CD4-positive, alpha-beta T cell treated with Interferon gamma for 1 hour (primary cell): ENCODE data around the gene ACLY.
"Not testable (repeated sequence)": the region's sequence is repeated elsewhere in the genome, so short reads cannot be mapped to it uniquely, and the experiment has no call there.

Experiments
- DNase-seq: peaks from one replicate; pipeline ENCODE4 v3.0.0-alpha.2; 2020

The ACLY gene

DNA sequence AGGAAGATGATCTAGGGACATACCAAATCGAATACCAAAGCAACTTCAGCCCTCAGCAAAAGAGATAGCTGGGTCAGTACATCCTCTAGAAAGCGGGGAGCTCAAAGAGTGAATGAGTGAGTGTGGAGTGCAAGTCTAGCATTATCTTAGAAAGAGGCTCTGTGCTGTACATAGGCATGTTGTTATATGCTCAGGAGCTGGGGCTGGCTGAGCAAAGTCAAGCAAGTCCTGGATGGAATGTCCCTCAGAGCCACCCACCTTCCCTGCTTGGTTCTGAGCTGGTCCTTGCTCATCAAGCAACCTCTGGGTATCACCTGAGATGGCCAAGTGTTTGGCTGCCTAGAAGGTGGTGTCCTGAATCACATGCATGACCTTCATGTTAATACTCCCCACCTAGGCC, 48.7 kb downstream of the ACLY start:
- no peak for DNase-seq

DNA sequence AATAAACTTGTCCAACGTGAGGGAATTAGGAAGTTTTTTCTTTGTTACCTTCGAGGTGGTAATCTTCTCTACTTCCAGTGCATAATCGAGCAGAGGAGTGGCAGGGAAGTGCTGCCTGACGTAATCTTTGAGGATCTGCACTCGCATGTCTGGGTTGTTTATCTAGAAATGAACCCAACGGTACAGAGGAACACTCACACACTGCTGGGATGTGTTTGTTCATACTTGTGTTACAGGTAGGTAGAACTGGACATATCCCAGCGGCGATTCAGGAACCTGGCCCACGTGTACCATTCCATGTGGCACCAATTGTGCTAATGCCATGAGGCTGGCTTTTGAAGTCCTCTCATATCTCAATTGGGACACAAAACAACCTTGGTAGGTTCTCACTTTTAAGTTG, 49.3 kb downstream of the ACLY start:
- no peak for DNase-seq

DNA sequence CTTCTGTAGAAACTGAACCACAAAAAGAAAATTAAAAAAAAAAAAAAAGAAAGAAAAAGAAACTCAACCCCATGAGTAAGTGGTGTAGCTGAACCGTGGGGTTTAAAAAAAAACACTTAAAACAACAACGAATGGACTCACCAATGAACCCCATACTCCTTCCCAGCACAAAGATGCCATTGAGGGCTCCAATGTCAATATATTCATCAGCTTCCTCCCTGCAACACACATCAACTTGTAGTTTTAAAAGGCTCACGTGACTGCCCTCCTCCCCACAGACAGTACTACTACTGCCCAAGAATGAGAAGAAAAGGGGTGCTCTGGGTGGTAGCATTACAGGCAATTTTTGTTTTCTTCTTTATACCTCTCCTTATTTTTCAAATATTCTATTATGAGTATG, 50.2 kb downstream of the ACLY start:
- no peak for DNase-seq

DNA sequence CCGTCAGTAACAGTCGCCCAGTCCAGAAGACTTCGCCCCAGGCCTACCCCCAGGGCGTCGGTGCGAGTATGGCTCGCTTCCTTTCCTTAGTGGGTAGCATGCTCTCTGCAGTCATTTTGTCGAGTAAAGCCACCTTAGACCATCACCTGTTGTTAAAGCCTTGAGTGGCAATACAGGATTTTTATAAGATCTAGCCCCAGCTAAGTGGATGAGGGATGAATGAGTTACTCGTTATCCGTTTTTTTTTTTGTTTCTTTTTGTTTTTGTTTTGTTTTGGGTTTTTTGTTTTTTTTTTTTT, 53.2 kb downstream of the ACLY start:
- DNase-seq, result no peak

DNA sequence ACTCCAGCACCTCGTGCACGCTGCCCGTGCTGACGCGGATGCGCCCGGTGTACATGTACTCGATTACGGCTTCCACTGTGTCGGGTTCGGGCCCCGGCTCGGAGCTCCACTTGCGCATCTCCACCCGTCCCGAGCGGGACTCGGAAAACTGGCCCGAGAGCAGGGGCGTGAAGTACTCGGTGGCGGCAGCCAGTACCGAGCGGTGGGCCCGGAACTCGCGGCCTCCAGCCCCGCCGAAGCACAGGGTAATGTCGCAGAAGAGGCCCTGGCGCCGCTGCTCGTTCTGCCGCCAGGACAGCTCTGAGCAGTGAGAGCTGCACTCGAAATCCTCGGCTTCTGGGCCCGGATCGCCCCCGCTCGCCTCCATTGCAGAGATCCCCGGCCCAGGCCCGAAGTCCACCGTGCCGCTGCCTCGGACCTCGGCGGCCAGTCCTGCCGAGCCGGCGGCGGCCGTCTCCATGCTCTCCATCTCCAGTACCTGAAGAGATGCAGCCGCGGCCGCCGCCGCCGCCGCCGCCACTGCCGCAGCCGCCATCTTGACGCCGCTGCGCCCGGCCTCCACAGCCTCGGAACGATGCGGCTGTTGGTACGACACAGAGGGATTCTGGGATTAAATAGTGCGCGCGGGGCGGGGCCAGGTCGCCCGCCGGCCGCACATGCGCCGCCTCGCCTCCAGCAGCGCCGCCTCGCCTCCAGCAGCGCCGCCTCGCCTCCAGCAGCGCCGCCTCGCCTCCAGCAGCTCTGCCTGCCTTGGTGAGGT, 53.7 kb downstream of the ACLY start, which contains the start of gene KLHL11:
KLHL11 (minus strand) TSS at position 588 of the 760 bp plus-strand sequence; CDS start at position 535, 53 bp downstream.
- peak; percentile 86 for DNase-seq

DNA sequence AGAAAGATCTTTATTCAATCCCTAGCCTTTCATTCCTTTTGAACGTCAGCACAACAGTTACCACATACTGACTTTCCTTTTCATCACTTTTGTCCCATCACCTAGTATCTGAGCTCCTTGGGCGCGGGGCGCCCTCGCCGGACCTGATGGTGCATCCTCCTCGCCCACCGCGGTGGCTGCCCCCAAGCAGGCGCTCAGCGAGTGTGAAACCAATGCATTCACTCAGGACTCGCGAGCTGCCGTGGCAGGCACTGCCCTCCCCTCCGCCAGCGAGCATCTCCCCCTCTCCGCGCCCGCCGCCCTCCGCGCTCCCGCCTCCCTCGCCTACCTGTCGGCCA, 54.3 kb downstream of the ACLY start:
- peak; percentile 45 for DNase-seq

DNA sequence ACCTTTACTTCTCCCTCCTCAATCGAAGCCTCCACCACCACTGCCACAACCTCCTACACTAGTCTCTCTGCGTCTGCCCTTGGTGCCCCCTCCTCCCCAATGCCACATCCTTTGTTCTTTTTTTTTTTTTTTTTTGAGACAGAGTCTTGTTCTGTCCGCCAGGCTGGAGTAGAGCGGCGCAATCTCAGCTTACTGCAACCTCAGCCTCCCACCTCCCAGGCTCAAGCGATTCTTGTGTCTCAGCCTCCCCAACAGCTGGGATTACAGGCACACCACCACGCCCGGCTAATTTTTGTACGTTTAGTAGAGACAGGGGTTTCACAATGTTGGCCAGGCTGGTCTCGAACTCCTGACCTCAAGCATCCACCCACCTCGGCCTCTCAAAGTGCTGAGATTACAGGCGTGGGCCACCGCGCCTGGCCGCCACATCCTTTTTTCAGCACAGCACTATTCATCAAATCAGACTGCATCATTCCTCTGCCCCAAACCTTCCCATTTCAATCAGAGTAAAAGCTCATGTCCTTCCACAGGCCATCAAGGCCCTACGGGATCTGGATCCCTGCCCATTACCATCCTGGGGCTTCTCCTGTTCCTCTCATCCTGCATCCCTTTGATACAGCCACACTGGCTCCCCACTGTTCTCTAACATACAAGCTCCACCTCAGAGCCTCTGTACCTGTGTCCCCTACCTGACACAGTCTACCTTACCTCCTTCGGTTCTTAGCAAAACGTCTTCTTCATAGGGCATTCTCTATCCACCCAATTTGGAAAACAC, 55.5 kb downstream of the ACLY start:
- DNase-seq, result peak; percentile 3

DNA sequence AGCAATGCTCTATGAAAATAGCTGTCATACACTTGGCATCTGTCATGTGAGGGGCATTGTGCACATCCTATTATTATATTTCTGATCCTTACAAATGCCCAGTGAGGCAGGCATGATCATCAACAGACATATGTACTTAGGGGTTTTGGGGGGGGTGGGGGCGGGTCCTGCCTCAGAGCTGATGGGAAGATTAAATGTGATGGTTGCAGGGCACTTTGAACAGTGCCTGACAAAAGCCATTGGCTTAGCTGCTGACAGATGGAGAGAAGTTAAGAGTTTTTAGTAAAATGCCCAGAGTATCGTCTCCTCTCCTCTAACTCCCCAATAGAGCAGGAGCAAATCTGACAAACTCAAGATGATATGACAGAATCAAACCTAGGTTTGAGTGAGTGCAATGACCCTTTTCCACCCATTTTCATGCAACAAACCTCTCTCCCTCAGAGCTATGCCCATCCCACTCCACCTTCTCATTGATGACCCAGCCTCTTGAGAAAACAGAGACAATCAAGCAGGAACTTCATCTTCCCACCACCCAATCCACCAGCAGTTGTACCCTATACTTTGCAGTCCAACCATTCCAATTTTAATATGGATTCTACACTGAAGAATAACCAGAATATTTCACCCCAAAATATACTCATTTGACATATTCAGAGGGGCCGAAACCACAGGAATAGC, 58.4 kb downstream of the ACLY start:
- no peak for DNase-seq

DNA sequence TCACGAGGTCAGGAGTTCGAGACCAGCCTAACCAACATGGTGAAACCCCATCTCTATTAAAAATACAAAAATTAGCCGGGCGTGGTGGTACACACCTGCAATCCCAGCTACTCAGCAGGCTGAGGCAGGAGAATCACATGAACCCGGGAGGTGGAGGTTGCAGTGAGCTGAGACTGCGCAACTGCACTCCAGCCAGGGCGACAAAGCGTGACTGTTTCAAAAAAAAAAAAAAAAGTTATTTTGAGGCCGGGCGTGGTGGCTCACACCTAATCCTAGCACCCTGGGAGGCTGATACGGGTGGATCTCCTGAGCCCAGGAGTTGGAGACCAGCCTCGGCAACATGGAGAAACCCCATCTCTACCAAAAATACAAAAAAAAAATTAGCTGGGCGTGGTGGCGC, 67.4 kb downstream of the ACLY start:
- DNase-seq, result not testable (repeated sequence)

DNA sequence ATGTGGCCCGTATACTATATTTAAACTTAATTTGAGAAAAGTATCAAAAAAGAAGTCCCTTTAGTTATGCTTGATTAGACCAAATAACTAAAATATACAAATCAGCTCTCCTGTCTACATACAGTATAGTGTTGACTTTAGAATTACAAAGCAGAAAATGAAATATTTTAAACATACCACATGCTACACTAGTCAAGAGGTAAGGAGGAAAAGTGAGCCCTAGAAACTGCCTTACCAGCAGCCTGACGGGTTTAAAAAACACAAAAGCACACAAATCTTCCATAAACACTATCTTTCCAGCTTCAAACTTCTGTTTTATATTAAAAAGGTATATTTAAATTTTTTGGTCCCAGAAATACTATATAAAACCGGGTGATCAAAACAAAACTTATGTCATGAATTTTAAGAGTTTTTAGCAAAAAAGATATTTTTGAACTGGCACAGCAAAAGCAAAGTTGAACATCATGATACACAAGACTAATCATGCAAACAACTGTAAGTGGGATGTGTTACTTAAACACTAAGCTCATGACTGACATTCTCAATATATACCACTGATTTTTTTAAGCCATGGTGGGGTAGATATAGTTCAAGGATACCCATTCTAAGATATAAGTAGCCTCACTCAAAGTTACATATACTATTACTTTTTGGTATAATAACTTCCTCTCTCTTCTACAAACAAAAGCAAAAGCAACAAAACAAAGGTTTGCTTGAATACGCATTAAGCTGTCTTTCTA, 69.3 kb downstream of the ACLY start:
- DNase-seq, result no peak

DNA sequence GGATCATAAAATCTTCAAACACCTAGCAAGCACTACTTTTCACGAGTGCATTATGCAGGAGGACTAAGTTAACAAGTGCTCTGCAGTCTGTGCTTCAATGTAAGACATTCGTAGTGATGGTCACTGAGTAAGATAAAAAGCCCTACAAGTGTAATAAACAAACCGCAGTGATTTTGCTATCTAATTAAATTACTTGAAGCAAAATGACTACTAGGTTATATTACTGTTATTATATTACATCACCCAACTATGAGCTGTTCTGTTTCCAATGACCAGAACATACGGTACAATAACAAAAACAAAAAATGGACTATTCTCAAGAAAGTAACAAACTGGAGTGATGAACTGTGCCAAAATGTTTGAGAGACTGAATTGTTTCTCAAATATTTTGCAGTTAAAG, 70.0 kb downstream of the ACLY start:
- DNase-seq, result no peak

DNA sequence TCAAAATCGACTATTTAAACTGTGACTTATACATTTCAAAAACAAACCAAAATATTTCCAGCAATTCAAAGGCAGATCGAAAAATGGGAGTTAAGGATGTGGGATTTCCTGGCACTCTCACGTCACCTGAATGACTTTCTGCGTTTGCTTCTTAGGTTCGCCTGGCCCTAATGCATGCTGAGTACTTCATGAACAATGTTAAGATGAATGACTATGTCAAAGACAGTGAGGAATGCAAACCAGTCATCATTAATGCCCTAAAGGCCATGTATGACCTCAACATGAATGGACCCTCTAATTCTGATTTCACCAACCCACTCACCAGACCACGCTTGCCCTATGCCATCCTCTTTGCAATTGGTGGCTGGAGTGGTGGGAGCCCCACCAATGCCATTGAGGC, 73.8 kb downstream of the ACLY start:
- no peak for DNase-seq

DNA sequence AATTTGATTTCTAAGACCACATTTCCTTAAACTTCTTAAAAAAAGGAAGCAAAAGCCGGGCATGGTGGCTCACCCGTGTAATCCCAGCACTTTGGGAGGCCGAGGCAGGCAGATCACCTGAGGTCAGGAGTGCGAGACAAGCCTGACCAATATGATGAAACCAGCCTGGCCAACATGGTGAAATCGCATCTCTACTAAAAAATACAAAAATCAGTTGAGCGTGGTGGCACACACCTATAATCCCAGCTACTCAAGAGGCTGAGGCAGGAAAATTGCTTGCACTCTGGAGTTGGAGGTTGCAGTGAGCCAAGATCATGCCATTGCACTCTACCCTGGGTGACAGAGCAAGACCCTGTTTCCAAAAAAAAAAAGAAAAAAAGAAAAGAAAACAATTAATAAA, 78.0 kb downstream of the ACLY start:
- DNase-seq, result not testable (repeated sequence)

DNA sequence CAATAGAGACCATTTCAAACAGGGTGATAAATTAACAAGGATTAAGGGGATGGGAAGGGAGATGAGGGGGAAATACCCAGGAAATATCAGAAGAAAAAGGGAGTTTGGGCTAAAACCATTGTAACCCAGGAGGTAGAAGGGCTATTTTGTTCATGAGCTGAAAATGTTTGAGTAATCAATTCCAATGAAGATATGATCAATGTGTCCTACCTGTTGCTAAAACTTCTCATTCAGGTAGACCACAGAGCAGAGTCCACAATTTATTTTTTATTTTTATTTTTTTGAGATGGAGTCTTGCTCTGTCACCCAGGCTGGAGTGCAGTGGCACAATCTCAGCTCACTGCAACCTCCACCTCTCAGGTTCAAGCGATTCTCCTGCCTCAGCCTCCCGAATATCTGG, 79.3 kb downstream of the ACLY start:
- not testable (repeated sequence) for DNase-seq

DNA sequence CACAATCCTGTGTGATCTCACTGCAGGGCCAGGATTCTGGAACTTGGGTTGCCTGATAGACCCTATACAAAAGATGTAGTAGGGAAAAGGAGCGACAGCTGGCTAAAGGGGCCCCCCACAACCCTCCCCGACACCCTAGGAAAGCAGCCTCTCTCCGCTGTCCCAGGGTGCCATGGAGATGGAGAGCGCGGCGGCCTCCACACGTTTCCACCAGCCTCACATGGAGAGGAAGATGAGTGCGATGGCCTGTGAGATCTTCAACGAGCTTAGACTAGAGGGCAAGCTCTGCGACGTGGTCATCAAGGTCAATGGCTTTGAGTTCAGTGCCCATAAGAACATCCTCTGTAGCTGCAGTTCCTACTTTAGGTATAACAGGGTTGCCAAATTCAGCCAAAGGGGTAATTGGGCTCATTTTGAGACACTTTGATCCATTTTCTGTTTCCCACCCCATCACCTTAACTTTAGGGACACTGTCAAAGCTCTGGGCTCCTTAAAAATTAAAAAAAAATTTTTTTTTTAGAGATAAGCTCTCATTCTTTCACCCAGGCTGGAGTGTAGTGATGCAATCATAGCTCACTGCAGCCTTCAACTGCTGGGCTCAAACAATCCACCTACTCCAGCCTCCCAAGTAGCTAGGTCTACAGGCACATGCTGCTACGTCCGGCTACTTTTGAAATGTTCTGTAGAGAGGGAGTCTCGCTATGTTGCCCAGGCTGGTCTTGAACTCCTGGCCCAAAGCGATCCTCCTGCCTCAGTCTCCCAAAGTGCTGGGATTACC, 80.8 kb downstream of the ACLY start, which contains the start of gene KLHL10:
KLHL10 (plus strand) TSS at position 65 of the 778 bp plus-strand sequence; CDS start at position 173, 108 bp downstream.
- no peak for DNase-seq

DNA sequence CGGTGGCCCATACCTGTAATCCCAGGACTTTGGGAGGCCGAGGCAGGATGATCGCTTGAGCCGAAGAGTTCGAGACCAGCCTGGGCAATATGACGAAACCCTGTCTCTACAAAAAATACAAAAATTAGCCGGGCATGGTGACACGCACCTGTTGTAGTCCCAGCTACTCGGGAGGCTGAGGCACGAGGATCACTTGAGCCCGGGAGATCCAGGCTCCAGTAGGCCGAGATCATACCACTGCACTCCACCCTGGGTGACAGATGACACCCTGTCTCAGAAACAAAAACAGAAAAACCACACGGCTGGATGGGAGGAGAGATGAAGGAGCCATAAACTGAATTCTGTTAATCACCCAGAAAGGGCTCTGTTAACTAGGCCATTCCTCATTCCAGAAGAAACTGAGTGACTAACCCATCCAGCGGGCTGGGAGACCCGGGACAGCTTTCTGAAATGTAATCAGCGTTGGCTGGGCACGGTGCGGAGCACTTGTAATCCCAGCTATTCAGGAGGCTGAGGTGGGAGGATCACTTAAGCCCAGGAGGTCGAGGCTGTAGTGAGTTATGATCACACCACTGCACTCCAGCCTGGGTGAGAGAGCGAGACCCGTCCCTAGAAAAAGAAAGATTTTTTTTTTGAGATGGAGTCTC, 82.1 kb downstream of the ACLY start:
- no peak for DNase-seq

DNA sequence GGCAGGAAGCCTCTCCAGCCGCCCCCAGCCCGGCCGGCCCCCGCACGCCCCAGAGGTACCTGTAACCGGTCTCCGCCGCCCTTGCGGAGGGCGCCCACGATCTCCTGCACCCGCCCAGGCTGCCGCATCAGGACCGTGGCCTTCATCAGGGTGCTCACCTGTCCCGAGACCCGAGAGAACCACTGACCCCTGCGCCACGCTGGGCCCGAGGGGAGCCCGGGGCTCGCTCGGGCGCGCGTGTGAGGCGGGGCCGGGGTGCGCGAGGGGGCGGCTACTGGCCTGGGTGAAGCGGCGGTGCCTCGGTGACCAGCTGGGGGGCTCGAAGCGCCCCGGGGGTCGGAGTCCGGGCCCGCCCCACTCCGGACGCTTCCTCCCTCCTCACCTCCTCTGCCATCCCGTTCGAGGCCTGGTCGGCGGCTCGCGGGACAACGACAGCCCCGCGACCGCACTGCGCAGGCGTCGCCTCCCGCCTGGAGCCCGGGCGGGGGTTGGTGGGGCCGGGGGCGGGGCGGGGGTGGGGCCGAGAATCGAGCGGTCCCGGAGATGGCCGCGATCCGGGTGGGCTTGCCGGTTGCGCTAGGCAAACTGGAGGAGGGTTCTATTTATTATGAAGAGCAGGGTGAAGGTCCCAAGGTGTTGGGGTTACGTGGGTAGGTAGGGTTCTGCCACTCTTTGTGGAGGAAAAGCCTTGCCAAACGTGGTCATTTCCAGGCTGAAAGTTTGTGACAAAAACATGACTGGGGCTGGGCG, 82.8 kb downstream of the ACLY start, which contains the start of gene NT5C3B:
NT5C3B (minus strand) TSS at position 433 of the 750 bp plus-strand sequence; CDS start at position 394, 39 bp downstream.
- peak; percentile 45 for DNase-seq

DNA sequence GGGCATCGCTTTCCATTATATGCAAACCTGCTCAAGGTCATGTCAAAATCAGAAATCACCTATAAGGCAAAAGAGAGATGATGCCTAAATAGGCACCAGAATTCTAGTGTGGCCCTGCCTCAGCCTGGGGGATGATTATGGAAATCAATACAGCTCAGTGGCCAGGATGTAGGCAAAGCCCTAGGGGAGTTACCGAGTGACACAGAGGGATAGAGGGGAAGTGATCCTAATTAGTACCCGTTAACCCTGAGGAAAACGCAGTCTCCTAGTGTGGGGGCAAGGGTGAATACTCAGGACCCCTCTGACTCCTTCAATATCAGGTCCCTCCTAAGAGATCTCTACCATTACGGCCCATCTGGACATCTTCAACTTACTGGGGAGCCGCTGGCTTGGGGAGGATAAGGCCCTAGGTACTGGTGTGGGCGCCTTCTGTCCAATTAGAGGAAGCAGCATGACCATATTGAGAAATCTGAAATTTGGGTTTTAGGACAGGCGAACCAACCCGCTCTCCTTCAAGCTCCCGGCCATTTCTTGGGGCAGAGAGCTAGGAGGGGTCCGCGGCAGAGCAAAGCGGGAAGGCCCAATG, 83.4 kb downstream of the ACLY start:
- DNase-seq, result no peak

DNA sequence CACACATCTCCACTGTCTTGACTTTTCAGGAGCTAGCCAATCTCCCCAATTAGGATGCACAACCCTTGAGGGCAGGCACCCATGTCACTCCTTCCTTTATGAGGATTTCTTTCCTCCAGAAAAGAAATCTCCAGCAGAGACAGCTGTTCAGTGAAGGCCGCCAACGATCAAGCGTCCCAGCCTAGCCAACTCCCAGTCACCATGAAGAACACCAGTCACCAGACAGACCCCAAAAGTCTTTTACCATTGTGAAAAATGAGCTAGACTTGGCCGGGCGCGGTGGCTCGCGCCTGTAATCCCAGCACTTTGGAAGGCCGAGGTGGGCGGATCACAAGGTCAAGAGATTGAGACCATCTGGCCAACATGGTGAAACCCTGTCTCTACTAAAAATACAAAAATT, 88.8 kb downstream of the ACLY start:
- not testable (repeated sequence) for DNase-seq

DNA sequence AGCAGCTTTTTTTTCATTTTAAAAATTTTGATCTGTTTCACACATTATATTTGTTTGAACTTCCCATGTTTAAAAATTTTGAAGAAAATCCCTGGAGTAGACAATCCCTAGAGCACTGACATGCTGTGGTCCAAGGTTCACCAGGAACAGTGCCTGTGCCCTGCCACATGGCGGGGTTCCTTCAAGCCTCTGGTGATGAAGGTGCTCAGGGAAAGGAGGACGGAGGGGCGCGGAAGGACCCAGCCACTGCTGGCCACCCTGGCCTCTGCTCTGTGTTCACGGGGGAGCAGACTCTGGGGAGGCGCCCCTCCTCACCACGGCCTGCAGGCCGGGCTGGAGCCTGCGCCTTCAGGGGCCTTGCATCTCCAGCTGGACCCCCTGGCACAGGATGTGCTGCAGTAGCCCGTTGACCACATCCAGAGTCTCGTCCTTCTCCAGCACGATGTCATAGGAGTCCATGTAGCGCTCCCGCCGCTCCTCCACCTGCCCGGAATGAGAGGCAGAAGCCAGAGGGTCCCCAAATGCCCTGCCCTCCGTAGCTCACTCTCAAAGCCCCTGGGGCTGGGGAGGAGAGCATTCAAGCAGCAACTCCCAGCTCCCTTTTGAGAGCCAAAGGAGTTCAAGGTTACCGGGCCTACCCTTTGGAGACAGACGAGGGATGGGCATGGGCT, 93.4 kb downstream of the ACLY start:
- no peak for DNase-seq
